Measurements from ENCODE around the gene SYT8. TPM values are rescaled to one million over a fixed set of nuclear protein-coding genes. Genes with fewer than 3 reads are reported as not detected.

Gene SYT8
- total RNA-seq, 2 experiments from 2014 or later, result not detected

- Histone ChIP-seq H3K4me3 (ENCODE audit: low read depth, low read length, poor library complexity, severe bottlenecking) (no peak overlapping the region), H3K9me3 (ENCODE audit: low read length) (no peaks in the 10 kb centered on the region), H3K36me3 (ENCODE audit: insufficient read depth, low read length) (0 out of 2 replicates have a peak, but pooled peaks cover 8% of the 10 kb centered on the region), H3K27ac (ENCODE audit: low read depth, low read length, poor library complexity, severe bottlenecking) (no peak overlapping the region), H4K20me1 (ENCODE audit: insufficient read depth, low read length) (no peaks in the 10 kb centered on the region; the same call in 1 of the 2 replicates), H3K4me1 (ENCODE audit: insufficient read depth, low read length, poor library complexity, severe bottlenecking) (no peaks in the 10 kb centered on the region), H2AFZ (ENCODE audit: low read length) (no peak overlapping the region), H3K9me2 (ENCODE audit: insufficient read depth, low read length) (no peaks in the 10 kb centered on the region), H3K79me2 (ENCODE audit: insufficient read depth, low read depth, low read length) (no peaks in the 10 kb centered on the region), H3K4me2 (ENCODE audit: low read length) (no peak overlapping the region)
- POLR2A ChIA-PET, result no interaction called here
- DNase-seq (ENCODE audit: low spot score), result no peak
- TF ChIP-seq CTCF (conservative IDR thresholded peaks at IDR 0.05; ENCODE audit: low read length) (no peak), EZH2phosphoT487 (IDR thresholded peaks at IDR 0.05; ENCODE audit: borderline replicate concordance, low read depth, low read length) (no peak)
- CTCF ChIA-PET (ENCODE audit: unreplicated experiment), result interaction anchor here (0.5 kb wide), 1 partner anchor 209 kb away, joined by 4 read pairs; no protein-coding TSS in a partner anchor
- BruUV-seq (replicated peaks), result no TSS peak
- intact Hi-C loops (cut with micrococcal nuclease; ENCODE audit: unreplicated experiment), result no loop called here
These were observed 34.9 kb downstream of the SYT8 start for GRCh38 chr11:1869427-1870325.

DNA sequence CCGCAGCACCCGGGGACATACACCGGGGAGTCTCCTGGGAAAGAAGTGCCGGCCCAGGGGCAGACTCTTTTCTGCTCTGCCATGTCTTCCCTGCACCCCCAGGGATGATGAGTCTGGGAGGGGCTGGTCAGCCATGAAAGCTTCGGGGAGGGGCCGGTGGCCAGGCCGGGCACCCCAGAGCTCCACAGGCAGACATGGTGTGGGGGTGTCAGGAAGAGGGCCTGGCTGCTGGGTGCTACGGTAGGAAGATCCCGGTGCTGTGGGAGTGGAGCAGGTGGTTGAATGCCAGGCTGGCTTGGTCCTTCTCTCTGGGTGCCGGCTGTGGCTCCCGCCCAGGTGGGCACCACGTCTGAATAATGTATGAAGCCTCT is 35.5 kb downstream of the SYT8 start:
- TF ChIP-seq EZH2phosphoT487 (IDR thresholded peaks at IDR 0.05; ENCODE audit: borderline replicate concordance, low read depth, low read length) (no peak), CTCF (conservative IDR thresholded peaks at IDR 0.05; ENCODE audit: low read length) (no peak)
- Histone ChIP-seq H3K9me2 (ENCODE audit: insufficient read depth, low read length) (no peaks in the 10 kb centered on the region), H3K4me3 (ENCODE audit: low read depth, low read length, poor library complexity, severe bottlenecking) (no peak overlapping the region), H3K27ac (ENCODE audit: low read depth, low read length, poor library complexity, severe bottlenecking) (no peak overlapping the region), H2AFZ (ENCODE audit: low read length) (no peak overlapping the region), H3K36me3 (ENCODE audit: insufficient read depth, low read length) (0 out of 2 replicates have a peak, but pooled peaks cover 6% of the 10 kb centered on the region), H3K79me2 (ENCODE audit: insufficient read depth, low read depth, low read length) (no peaks in the 10 kb centered on the region), H3K4me1 (ENCODE audit: insufficient read depth, low read length, poor library complexity, severe bottlenecking) (no peaks in the 10 kb centered on the region), H3K9me3 (ENCODE audit: low read length) (no peaks in the 10 kb centered on the region), H3K4me2 (ENCODE audit: low read length) (no peak overlapping the region), H4K20me1 (ENCODE audit: insufficient read depth, low read length) (no peaks in the 10 kb centered on the region; the same call in 1 of the 2 replicates)
- POLR2A ChIA-PET, result no interaction called here
- DNase-seq (ENCODE audit: low spot score), result no peak
- no TSS peak for BruUV-seq (replicated peaks)
- intact Hi-C loops (cut with micrococcal nuclease; ENCODE audit: unreplicated experiment), result no loop called here
- CTCF ChIA-PET (ENCODE audit: unreplicated experiment), result no interaction called here
